ENCODE data around the gene APPBP2.
"Not testable (repeated sequence)": the region's sequence is repeated elsewhere in the genome, so short reads cannot be mapped to it uniquely, and the experiment has no call there.

GRCh38 chr17:60433021-60433997 lies 92.7 kb downstream of the APPBP2 start:
- not testable (repeated sequence) for TF ChIP-seq CTCF (IDR thresholded peaks at IDR 0.05; ENCODE audit: low read depth, low read length); POLR2A (IDR thresholded peaks at IDR 0.05; ENCODE audit: extremely low read depth, insufficient read length)

Data from NB4 (cell line).